WTC11 (cell line): ENCODE results near the gene TRAPPC3L. TPM values are rescaled to one million over a fixed set of nuclear protein-coding genes. Genes with fewer than 3 reads are reported as not detected.

Experiments used
- ATAC-seq: fragments of 200-7000 bp; cut with Tn5 transposase; 2 replicates; pipeline ENCODE4 v1.10.0; 2021; ENCODE audit warnings: mild to moderate bottlenecking, moderate library complexity
- CTCF ChIA-PET: fragments of 300-600 bp; sonication (Branson Sonifier 250); formaldehyde crosslinking; loops from one replicate; lab custom pipeline; 2021; ENCODE audit warnings: antibody characterized with exemption; lab: Charles Lee
- POLR2A ChIA-PET: fragments of 350-600 bp; sonication (Branson Sonifier 250); formaldehyde crosslinking; loops from one replicate; lab custom pipeline; 2021; ENCODE audit warnings: antibody characterized with exemption; lab: Charles Lee
- DNase-seq: peaks from one replicate; pipeline ENCODE4 v3.0.0; 2021; ENCODE audit warnings: low spot score
- H3K27ac Mint-ChIP-seq: 2 replicates; pipeline ENCODE4 v1.8.0; 2021; ENCODE audit warnings: mixed read lengths
- H3K27me3 Mint-ChIP-seq: 2 replicates; pipeline ENCODE4 v1.8.0; 2021; ENCODE audit warnings: low read depth, mild to moderate bottlenecking, moderate library complexity, mixed read lengths
- H3K36me3 Mint-ChIP-seq: 2 replicates; pipeline ENCODE4 v1.8.0; 2021; ENCODE audit warnings: mixed read lengths
- H3K4me1 Mint-ChIP-seq: 2 replicates; pipeline ENCODE4 v1.8.0; 2022; ENCODE audit warnings: mixed read lengths
- H3K4me3 Mint-ChIP-seq: 2 replicates; pipeline ENCODE4 v1.8.0; 2021; ENCODE audit warnings: mild to moderate bottlenecking, moderate library complexity, mixed read lengths
- H3K9me3 Mint-ChIP-seq: 2 replicates; pipeline ENCODE4 v1.8.0; 2021; ENCODE audit warnings: mixed read lengths
- ELF4 ChIP-seq: sonication (generic); formaldehyde crosslinking; IDR thresholded peaks from 2 replicates; pipeline ENCODE4 v1.8.1; 2022; ENCODE audit warnings: low read depth, mild to moderate bottlenecking, moderate library complexity, missing genetic modification reagents
- GTF2I ChIP-seq: fragments of 250-450 bp; sonication (Bioruptor Pico); conservative IDR thresholded peaks from 2 replicates; pipeline ENCODE4 v1.4.0; 2021; ENCODE audit warnings: mild to moderate bottlenecking
- IRF2 ChIP-seq: sonication (generic); formaldehyde crosslinking; IDR thresholded peaks from 2 replicates; pipeline ENCODE4 v1.8.0; 2022; ENCODE audit warnings: low read depth, missing genetic modification reagents, borderline replicate concordance
- NFATC4 ChIP-seq: fragments of 250-450 bp; sonication (Bioruptor Pico); IDR thresholded peaks from 2 replicates; pipeline ENCODE4 v1.9.0; 2021; ENCODE audit warnings: mild to moderate bottlenecking
- NR1H2 ChIP-seq: sonication (generic); formaldehyde crosslinking; IDR thresholded peaks from 2 replicates; pipeline ENCODE4 v1.9.0; 2021; ENCODE audit warnings: mild to moderate bottlenecking, moderate library complexity, missing genetic modification reagents
- RELA ChIP-seq: sonication (generic); formaldehyde crosslinking; IDR thresholded peaks from 2 replicates; pipeline ENCODE4 v1.8.1; 2022; ENCODE audit warnings: missing genetic modification reagents, mild to moderate bottlenecking, borderline replicate concordance
- SMAD3 ChIP-seq: sonication (generic); formaldehyde crosslinking; IDR thresholded peaks from 2 replicates; pipeline ENCODE4 v1.8.0; 2022; ENCODE audit warnings: missing genetic modification reagents, mild to moderate bottlenecking, borderline replicate concordance
- TEAD4 ChIP-seq: sonication (generic); formaldehyde crosslinking; IDR thresholded peaks from 2 replicates; pipeline ENCODE4 v1.8.0; 2022; ENCODE audit warnings: mild to moderate bottlenecking, missing genetic modification reagents
- ZNF219 ChIP-seq: sonication (generic); formaldehyde crosslinking; IDR thresholded peaks from 2 replicates; pipeline ENCODE4 v1.8.0; 2023; ENCODE audit warnings: missing genetic modification reagents, mild to moderate bottlenecking, borderline replicate concordance
- ZNF416 ChIP-seq: fragments of 250-450 bp; sonication (Bioruptor Pico); IDR thresholded peaks from 2 replicates; pipeline ENCODE4 v1.9.0; 2021; ENCODE audit warnings: mild to moderate bottlenecking, inconsistent platforms
- ZNF671 ChIP-seq: fragments of 250-450 bp; sonication (Bioruptor Pico); IDR thresholded peaks from 2 replicates; pipeline ENCODE4 v1.8.0; 2021; ENCODE audit warnings: mild to moderate bottlenecking
- total RNA-seq: library from RNA; stranded (reverse); gene quantifications from 3 replicates; pipeline ENCODE4 v1.2.3, GENCODE V29; 2021
- TF ChIP-seq, protein P1 (sequence below): sonication (generic); formaldehyde crosslinking; IDR thresholded peaks from 2 replicates; pipeline ENCODE4 v1.8.0; 2023; ENCODE audit warnings: missing genetic modification reagents
- TF ChIP-seq, protein P2 (sequence below): sonication (generic); formaldehyde crosslinking; IDR thresholded peaks from 2 replicates; pipeline ENCODE4 v1.8.1; 2022; ENCODE audit warnings: missing genetic modification reagents, borderline replicate concordance
- TF ChIP-seq, protein P3 (sequence below): sonication (generic); formaldehyde crosslinking; IDR thresholded peaks from 2 replicates; pipeline ENCODE4 v1.8.1; 2022; ENCODE audit warnings: mild to moderate bottlenecking, missing genetic modification reagents, moderate library complexity, borderline replicate concordance
- TF ChIP-seq, protein P4 (sequence below): sonication (generic); formaldehyde crosslinking; IDR thresholded peaks from 2 replicates; pipeline ENCODE4 v1.8.0; 2022; ENCODE audit warnings: mild to moderate bottlenecking, missing genetic modification reagents
- TF ChIP-seq, protein P5 (sequence below): sonication (generic); formaldehyde crosslinking; IDR thresholded peaks from 2 replicates; pipeline ENCODE4 v1.8.1; 2023; ENCODE audit warnings: mild to moderate bottlenecking, missing genetic modification reagents, moderate library complexity
- TF ChIP-seq, protein P6 (sequence below): sonication (generic); formaldehyde crosslinking; IDR thresholded peaks from 2 replicates; pipeline ENCODE4 v1.8.1; 2023; ENCODE audit warnings: mild to moderate bottlenecking, missing genetic modification reagents, borderline replicate concordance
- TF ChIP-seq, protein P7 (sequence below): sonication (generic); formaldehyde crosslinking; conservative IDR thresholded peaks from 2 replicates; pipeline ENCODE4 v1.8.1; 2023; ENCODE audit warnings: mild to moderate bottlenecking, low read depth, missing genetic modification reagents, moderate library complexity

Gene TRAPPC3L
- total RNA-seq, 1 experiment from 2014 or later, result not detected

DNA sequence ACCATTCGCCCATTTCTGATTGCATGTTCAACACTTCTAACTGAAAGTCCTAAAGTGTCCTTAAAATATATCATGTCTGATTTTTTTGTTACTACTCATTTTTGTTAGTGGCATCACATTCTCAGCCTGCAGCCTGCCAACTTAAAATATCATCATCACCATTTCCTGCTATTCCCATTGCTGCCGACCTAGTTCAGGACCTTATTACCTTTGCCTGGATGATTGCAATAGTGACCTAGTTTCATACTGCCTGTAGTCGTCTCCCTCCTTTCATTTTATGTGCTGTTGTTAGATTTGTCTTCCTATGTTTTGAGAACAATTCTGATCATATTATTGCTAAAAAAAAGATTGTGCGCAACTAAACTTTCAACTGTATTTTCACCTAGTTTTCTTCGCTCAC lies 32.0 kb upstream of the TRAPPC3L start:
- ChIA-PET POLR2A (no interaction called here), CTCF (no interaction called here)
- Mint-ChIP-seq H3K4me1 (peaks cover 5% of the 10 kb centered on the region), H3K36me3 (no peaks in the 10 kb centered on the region), H3K9me3 (no peaks in the 10 kb centered on the region), H3K27me3 (no peaks in the 10 kb centered on the region), H3K4me3 (no peak overlapping the region), H3K27ac (peak overlapping the region; percentile 19; the same call in 1 of the 2 replicates)
- ATAC-seq, result no peak
- DNase-seq, result no peak
- TF ChIP-seq, protein P1, sequence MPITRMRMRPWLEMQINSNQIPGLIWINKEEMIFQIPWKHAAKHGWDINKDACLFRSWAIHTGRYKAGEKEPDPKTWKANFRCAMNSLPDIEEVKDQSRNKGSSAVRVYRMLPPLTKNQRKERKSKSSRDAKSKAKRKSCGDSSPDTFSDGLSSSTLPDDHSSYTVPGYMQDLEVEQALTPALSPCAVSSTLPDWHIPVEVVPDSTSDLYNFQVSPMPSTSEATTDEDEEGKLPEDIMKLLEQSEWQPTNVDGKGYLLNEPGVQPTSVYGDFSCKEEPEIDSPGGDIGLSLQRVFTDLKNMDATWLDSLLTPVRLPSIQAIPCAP, result no peak
- TF ChIP-seq, protein P2, sequence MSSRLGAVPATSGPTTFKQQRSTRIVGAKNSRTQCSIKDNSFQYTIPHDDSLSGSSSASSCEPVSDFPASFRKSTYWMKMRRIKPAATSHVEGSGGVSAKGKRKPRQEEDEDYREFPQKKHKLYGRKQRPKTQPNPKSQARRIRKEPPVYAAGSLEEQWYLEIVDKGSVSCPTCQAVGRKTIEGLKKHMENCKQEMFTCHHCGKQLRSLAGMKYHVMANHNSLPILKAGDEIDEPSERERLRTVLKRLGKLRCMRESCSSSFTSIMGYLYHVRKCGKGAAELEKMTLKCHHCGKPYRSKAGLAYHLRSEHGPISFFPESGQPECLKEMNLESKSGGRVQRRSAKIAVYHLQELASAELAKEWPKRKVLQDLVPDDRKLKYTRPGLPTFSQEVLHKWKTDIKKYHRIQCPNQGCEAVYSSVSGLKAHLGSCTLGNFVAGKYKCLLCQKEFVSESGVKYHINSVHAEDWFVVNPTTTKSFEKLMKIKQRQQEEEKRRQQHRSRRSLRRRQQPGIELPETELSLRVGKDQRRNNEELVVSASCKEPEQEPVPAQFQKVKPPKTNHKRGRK (CRISPR knock-in tag), result no peak
- TF ChIP-seq ZNF219 (CRISPR knock-in tag) (no peak), TEAD4 (CRISPR knock-in tag) (no peak), NFATC4 (no peak), IRF2 (CRISPR knock-in tag) (no peak), ELF4 (CRISPR knock-in tag) (no peak), ZNF671 (CRISPR knock-in tag) (no peak), ZNF416 (CRISPR knock-in tag) (no peak), NR1H2 (no peak), GTF2I (CRISPR knock-in tag) (no peak), RELA (no peak), SMAD3 (no peak)
- TF ChIP-seq, protein P3, sequence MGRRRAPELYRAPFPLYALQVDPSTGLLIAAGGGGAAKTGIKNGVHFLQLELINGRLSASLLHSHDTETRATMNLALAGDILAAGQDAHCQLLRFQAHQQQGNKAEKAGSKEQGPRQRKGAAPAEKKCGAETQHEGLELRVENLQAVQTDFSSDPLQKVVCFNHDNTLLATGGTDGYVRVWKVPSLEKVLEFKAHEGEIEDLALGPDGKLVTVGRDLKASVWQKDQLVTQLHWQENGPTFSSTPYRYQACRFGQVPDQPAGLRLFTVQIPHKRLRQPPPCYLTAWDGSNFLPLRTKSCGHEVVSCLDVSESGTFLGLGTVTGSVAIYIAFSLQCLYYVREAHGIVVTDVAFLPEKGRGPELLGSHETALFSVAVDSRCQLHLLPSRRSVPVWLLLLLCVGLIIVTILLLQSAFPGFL (CRISPR knock-in tag), result no peak
- TF ChIP-seq, protein P4, sequence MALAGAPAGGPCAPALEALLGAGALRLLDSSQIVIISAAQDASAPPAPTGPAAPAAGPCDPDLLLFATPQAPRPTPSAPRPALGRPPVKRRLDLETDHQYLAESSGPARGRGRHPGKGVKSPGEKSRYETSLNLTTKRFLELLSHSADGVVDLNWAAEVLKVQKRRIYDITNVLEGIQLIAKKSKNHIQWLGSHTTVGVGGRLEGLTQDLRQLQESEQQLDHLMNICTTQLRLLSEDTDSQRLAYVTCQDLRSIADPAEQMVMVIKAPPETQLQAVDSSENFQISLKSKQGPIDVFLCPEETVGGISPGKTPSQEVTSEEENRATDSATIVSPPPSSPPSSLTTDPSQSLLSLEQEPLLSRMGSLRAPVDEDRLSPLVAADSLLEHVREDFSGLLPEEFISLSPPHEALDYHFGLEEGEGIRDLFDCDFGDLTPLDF (CRISPR knock-in tag), result no peak
- TF ChIP-seq, protein P5, sequence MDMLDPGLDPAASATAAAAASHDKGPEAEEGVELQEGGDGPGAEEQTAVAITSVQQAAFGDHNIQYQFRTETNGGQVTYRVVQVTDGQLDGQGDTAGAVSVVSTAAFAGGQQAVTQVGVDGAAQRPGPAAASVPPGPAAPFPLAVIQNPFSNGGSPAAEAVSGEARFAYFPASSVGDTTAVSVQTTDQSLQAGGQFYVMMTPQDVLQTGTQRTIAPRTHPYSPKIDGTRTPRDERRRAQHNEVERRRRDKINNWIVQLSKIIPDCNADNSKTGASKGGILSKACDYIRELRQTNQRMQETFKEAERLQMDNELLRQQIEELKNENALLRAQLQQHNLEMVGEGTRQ (CRISPR knock-in tag), result no peak
- TF ChIP-seq, protein P6, sequence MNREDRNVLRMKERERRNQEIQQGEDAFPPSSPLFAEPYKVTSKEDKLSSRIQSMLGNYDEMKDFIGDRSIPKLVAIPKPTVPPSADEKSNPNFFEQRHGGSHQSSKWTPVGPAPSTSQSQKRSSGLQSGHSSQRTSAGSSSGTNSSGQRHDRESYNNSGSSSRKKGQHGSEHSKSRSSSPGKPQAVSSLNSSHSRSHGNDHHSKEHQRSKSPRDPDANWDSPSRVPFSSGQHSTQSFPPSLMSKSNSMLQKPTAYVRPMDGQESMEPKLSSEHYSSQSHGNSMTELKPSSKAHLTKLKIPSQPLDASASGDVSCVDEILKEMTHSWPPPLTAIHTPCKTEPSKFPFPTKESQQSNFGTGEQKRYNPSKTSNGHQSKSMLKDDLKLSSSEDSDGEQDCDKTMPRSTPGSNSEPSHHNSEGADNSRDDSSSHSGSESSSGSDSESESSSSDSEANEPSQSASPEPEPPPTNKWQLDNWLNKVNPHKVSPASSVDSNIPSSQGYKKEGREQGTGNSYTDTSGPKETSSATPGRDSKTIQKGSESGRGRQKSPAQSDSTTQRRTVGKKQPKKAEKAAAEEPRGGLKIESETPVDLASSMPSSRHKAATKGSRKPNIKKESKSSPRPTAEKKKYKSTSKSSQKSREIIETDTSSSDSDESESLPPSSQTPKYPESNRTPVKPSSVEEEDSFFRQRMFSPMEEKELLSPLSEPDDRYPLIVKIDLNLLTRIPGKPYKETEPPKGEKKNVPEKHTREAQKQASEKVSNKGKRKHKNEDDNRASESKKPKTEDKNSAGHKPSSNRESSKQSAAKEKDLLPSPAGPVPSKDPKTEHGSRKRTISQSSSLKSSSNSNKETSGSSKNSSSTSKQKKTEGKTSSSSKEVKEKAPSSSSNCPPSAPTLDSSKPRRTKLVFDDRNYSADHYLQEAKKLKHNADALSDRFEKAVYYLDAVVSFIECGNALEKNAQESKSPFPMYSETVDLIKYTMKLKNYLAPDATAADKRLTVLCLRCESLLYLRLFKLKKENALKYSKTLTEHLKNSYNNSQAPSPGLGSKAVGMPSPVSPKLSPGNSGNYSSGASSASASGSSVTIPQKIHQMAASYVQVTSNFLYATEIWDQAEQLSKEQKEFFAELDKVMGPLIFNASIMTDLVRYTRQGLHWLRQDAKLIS, result no peak
- TF ChIP-seq, protein P7, sequence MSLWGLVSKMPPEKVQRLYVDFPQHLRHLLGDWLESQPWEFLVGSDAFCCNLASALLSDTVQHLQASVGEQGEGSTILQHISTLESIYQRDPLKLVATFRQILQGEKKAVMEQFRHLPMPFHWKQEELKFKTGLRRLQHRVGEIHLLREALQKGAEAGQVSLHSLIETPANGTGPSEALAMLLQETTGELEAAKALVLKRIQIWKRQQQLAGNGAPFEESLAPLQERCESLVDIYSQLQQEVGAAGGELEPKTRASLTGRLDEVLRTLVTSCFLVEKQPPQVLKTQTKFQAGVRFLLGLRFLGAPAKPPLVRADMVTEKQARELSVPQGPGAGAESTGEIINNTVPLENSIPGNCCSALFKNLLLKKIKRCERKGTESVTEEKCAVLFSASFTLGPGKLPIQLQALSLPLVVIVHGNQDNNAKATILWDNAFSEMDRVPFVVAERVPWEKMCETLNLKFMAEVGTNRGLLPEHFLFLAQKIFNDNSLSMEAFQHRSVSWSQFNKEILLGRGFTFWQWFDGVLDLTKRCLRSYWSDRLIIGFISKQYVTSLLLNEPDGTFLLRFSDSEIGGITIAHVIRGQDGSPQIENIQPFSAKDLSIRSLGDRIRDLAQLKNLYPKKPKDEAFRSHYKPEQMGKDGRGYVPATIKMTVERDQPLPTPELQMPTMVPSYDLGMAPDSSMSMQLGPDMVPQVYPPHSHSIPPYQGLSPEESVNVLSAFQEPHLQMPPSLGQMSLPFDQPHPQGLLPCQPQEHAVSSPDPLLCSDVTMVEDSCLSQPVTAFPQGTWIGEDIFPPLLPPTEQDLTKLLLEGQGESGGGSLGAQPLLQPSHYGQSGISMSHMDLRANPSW (CRISPR knock-in tag), result no peak
